IPS-18c (cell line): ENCODE data around the gene TRERF1.
"Not testable (repeated sequence)": the region's sequence is repeated elsewhere in the genome, so short reads cannot be mapped to it uniquely, and the experiment has no call there.

Experiments used
- H3K4me3 ChIP-seq: 2 replicates; pipeline ENCODE4 v1.7.0; 2013; ENCODE audit warnings: low read depth, mild to moderate bottlenecking, low read length, moderate library complexity; ENCODE audit not compliant: insufficient read depth
- H3K9me3 ChIP-seq: one replicate; pipeline ENCODE4 v1.6.1; 2013; ENCODE audit warnings: mild to moderate bottlenecking, low read length, moderate library complexity; ENCODE audit not compliant: control insufficient read depth, insufficient read depth

TRERF1 gene

DNA sequence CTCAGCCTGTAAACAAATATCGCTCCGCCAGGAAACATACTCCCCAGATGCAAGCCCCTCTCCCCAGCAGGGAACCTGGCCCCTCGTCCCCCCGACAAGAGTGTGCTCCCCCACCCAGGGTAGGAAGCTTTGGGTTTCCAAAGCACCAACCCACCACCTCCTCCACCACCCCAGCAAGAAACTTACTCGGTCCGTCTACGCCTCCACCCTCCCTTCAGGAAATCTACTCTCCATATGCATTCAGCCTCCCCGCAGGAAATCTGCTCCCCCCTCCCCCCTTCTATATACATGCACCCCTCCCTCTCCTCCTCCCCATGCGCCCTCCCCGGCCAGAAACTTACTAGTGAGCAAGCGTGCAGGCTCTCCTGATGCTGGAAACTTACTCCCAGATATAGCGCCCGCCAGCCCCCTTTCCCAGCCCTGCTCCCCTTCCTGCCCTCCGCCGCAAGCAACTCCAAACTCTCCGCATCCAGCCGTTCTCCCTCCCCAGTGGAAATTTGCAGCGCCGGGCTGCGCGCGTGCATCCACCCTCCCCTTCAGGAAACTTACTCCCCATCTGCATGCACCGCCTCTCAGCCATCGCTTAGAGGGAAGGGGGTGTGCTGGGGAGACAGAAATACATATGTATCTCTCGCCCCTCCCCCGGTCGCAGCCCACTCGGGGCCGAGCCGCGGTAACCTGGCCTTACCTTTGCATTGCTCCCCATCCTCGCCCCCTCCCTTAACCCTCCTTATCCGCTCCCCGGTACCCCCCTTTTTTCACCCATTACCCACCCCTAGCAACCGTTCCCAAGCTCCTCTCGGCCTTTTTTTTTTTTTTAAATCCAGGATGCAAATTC, at the start of gene TRERF1:
Gene TRERF1 (minus strand): TSS at position 594 of the 838 bp plus-strand sequence. CDS start 182,336 bp downstream, outside the sequence.
- no peaks in the 10 kb centered on the region for H3K9me3 ChIP-seq
- peak within 1 kb of the TSS; percentile 97 for H3K4me3 ChIP-seq

DNA sequence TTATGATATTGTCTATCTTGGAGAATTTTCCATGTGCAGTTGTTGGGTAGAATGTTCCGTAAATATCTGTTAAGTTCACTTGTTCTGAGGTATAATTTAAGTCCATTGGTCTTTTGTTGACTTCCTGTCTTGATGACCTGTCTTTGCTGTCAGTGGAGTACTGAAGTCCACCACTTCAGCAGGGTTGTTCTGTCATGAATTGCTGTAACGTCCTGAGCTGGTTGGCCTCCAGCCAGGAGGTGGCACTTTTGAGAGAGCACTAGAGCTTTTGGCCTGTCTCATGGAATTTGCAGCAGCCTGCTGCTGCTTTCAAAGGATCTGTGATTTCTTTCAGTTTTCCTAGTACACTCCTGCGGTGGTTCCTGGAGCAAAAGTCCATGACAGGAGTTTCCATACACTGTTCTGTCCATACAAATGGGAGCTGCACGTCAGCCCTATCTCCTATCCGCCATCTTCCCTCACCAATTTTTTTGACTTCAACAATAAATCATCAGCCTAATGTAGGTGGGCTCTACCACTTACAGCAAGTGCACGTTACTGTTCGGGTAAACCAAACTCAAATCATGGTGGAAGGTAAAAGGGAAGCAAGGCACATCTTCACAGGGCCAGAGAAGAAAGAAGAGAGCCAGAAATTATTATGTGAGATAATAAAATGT, 46.9 kb upstream of the TRERF1 start:
- no peaks in the 10 kb centered on the region for H3K9me3 ChIP-seq
- H3K4me3 ChIP-seq = no peak overlapping the region

DNA sequence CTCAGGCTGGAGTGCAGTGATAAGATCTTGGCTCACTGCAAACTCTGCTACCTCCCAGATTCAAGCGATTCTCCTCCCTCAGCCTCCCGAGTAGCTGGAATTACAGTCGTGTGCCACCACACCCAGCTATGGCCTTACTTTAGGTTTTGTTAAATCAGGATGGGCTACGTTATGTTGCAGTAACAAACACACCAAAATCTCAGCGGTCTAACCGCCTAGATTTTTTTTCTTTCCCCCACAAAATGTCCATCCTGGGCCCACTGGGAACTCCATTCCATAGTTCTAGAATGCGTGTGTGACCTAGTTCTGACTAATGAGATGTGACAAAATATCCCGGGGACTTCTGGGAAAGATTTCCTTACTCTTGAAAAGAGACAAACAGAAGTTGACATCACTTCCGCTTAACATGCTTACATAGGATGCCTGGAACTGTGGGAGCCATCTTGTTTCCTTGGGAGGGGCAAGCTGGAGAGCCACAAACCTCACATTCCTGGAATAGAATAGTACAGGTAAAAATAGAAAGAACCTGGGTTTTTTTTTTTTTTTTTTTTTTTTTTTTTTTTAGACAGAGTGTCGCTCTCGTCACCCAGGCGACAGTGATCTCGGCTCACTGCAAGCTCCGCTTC, 42.3 kb upstream of the TRERF1 start:
- Histone ChIP-seq H3K9me3 (no peaks in the 10 kb centered on the region), H3K4me3 (no peak overlapping the region)

- no peak overlapping the region for H3K4me3 ChIP-seq
- H3K9me3 ChIP-seq = no peaks in the 10 kb centered on the region
Observed at GRCh38 chr6:42488129-42488528, 36.4 kb upstream of the TRERF1 start.

DNA sequence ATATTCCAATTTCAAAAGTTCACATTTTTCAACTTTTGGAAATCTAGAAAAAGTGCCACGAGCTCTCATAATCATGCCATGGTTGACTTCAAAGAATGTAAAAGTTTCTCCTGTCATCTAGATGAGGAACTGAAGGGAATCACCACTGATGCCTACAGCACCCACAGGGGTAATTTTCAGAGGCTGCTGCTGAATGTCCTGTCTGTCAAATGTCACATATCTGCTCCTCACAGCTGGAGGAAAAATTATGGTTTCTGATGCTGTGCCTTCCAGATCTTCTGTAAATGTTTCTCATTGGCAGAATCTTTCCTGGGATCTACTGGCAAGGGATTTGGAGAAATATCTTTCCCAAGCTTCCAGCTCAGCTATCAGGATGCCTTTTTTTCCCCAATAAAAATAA, 32.5 kb upstream of the TRERF1 start:
- H3K4me3 ChIP-seq = no peak overlapping the region

GRCh38 chr6:42482174-42482573, 30.4 kb upstream of the TRERF1 start:
- Histone ChIP-seq H3K4me3 (no peak overlapping the region), H3K9me3 (no peaks in the 10 kb centered on the region)

More for the DNA sequence above, 32.5 kb upstream of the TRERF1 start:
- H3K9me3 ChIP-seq = no peaks in the 10 kb centered on the region

DNA sequence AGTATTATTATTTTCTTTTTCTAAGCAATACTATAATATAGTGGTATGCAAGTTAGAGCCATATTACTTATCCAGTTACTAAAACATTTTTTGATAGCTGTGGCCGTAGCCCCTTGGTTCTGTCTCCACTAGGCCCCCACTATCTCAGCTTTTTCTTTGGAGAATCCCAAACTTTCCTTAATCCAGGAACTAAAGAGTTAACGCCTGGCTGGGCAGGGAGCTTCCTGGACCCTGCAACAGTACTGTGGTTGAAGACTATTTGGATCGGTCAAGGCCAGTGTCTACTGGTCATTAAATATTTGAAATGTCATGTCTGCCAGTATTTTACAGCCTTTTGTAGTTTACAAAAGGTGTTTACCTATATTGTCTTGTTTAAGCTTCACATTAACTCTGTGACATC, 20.0 kb upstream of the TRERF1 start:
- Histone ChIP-seq H3K4me3 (no peak overlapping the region), H3K9me3 (peaks cover 4% of the 10 kb centered on the region)

DNA sequence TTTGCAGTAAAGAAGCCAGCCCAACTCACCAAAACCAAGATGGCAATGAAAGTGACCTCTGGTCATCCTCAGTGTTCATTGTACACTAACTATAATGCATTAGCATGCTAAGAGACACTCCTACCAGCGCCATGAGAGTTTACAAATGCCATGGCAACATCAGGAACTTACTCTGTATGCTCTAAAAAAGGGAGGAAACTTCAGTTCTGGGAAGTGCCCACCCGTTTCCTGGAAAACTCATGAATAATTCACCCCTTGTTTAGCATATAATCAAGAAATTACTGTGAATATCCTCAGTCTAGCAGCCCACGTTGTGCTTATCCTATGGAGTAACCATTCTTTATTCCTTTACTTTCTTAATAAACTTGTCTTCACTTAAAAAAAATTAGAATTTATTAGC, 19.4 kb upstream of the TRERF1 start:
- H3K4me3 ChIP-seq = no peak overlapping the region
- H3K9me3 ChIP-seq = peaks cover 4% of the 10 kb centered on the region

DNA sequence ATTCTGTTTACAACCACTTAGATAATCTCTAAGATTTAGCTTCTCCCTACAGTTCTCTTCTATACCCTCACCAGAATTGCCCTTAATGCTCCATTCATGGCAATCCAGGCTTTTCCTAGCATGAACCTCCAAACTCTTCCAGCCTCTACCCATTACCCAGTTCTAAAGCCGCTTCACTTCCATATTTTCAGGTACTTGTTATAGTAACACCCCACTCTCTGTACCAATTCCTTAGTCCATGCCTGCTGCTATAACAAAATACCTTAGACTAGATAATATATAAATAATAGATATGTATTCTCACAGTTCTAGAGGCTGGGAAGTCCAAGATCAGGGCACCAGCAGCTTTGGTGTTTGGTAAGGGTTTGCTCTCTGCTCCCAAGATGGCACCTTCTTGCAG, 16.5 kb upstream of the TRERF1 start:
- H3K9me3 ChIP-seq = peaks cover 4% of the 10 kb centered on the region
- no peak overlapping the region for H3K4me3 ChIP-seq

DNA sequence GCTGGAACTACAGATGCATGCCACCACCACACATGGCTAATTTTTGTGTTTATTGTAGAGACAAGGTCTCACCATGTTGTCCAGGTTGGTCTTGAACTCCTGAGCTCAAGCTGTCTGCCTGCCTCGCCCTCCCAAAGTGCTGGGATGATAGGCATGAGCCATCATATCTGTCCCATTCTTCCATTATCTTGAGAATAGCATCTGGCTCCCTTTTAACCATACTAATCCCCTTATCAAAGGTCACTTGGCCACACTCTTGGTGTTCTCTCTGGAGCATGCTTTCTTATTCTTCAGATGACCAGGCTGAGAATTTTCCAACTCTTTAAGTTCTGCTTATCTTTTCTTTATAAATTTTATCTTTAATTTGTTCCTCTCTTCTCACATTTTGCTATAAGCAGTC, 15.9 kb upstream of the TRERF1 start:
- Histone ChIP-seq H3K9me3 (peaks cover 4% of the 10 kb centered on the region), H3K4me3 (no peak overlapping the region)

DNA sequence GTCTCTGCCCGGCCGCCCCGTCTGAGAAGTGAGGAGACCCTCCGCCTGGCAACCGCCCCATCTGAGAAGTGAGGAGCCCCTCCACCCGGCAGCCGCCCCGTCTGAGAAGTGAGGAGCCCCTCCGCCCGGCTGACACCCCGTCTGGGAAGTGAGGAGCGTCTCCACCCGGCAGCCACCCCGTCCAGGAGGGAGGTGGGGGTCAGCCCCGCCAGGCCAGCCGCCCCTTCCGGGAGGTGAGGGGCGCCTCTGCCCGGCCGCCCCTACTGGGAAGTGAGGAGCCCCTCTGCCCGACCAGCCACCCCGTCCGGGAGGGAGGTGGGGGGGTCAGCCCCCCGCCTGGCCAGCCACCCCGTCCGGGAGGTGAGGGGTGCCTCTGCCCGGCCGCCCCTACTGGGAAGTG, 14.7 kb upstream of the TRERF1 start:
- H3K4me3 ChIP-seq, H3K9me3 ChIP-seq: not testable (repeated sequence)

- no peak overlapping the region for H3K4me3 ChIP-seq
- peaks cover 2% of the 10 kb centered on the region for H3K9me3 ChIP-seq
Observed at GRCh38 chr6:42462474-42462972, 10.8 kb upstream of the TRERF1 start.

DNA sequence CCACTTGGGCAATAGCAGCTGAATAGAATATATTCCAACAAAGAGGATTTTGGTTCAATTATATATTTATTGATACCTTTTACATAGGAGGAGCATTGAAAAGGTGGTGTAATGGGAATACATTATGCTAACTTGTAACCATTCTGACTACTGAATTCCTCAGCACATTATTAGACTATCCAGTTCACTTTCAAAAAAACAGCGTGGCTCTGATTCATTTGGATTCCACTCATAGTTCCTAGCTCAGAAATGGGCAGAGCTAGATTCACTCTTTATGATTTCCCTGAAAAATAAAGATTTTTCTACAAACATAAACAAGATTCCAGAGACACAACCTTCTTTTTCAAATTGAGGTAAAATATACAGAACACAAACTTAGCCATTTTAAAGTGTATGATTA, 9.2 kb upstream of the TRERF1 start:
- H3K9me3 ChIP-seq = no peaks in the 10 kb centered on the region
- no peak overlapping the region for H3K4me3 ChIP-seq

DNA sequence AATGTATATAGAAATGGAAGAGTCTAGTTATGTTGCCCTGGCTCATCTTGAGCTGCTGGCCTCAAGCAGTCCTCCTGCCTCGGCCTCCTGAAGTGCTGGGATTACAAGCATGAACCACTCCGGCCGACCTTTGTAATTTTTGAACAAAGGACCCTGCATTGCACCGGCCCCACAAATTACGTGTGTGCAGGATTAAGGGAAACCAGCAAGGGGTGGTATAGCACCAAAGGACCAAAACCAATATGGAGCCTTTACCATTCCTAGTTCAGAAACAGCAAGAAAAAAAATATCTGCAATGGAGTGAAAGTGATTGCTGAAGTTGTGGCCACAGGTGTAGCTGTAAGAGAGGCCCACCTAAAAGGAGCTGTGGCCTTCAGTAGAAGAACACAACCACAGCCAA, 8.2 kb upstream of the TRERF1 start:
- Histone ChIP-seq H3K9me3 (no peaks in the 10 kb centered on the region), H3K4me3 (no peak overlapping the region)

DNA sequence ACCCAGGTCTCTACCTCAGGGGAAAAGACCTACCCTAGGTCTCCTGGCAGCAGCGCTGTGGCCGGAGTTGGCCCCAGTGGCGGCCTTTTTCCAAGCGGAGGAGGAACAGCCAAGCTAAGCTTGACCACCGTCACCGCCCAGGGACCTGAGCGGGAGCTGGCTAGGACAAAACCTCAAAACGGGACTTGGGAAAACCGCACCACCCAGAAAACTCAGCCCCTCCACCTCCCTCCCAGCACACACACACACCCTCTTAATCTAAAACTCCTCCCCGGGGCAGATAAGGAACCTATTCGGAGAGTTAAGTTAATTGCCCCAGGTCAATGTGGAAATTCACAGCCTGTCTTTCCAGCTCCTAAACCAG, 2.7 kb upstream of the TRERF1 start:
- peak overlapping the region; percentile 97; the same call in 1 of the 2 replicates for H3K4me3 ChIP-seq
- no peaks in the 10 kb centered on the region for H3K9me3 ChIP-seq

DNA sequence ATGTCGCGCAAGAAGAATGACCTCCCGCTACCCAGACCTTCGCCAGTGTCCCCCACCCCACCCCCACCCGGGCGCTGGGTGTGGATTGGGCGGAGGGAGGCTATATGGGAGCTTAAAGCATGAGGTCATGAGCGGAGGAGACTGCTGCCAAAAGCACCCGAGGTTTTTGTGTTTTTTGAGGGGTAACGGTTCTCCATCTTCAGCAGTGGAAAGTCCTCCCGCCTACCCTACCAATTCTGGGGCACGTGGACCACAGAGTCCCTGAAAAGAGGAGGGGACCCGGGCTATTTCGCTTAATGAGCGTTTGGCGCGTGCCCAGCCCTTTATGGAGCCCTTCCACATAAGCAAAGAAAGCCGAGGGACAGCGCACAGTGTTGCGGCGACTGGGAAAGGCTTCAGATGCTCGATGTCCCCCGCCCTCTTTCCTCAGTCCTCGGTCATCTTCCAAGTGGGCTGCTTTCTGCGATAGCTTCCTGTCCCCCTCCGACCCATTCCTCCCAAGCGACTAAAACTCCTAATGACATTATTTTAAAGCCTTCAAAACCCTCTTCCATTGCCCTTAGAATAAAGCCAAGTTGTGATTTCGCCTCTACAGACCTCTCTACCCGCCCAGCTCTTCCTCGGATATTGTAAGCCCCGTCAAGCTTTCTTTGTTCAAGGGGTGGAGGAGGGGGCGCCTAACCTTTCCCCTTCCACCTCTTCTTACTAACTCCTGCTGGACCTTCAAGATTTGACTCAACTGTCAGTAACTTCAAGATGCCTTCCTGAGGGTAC, 2.1 kb upstream of the TRERF1 start:
- Histone ChIP-seq H3K9me3 (no peaks in the 10 kb centered on the region), H3K4me3 (peak overlapping the region; percentile 97)

DNA sequence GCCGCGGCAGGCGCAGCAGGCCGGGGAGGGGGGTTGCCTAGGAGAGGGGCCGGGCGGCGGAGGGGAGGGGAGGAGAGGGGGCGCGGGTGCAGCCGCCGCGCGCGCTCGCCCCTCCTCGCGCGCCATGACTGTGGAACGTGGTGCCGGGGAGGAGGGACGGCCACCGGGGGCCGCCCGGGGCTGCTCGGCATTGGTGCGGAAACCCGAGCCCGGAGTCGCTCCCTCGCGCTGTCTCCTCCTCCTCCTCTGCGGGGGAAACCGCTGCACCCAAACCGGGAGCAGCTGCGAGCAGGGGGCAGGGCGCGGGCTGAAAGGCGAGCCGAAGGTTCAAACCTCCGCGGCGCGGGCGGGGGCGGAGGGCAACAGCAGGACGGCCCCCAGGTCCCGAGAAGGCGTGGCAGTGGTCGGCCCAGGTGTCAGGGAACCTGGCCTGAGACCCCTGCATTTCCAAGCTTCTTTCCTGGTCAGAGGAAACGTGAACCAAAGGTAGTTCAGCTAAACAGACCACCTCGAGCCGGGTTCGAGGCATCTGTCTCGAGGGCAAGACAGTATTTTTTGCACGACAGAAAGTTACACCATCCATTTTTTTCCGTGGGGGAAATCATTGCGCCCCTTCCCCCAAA, 1.4 kb upstream of the TRERF1 start:
- Histone ChIP-seq H3K4me3 (peak overlapping the region; percentile 97), H3K9me3 (no peaks in the 10 kb centered on the region)
